Activated CD4-positive, alpha-beta T cell treated with anti-CD3 and anti-CD28 coated beads, Interleukin-2, Interleukin-6, amounts not matched to agents 100 ng/mL and 50 ng/mL, durations not matched to agents 16 hours and 8 hours (primary cell): Measurements from ENCODE around the gene EEFSEC.

ENCODE experiments used
- DNase-seq: peaks from one replicate; pipeline ENCODE4 v3.0.0-alpha.2; 2020

The EEFSEC gene

GRCh38 chr3:128402998-128403397 lies 249.7 kb downstream of the EEFSEC start:
- DNase-seq = no peak

- DNase-seq = no peak
Measured at GRCh38 chr3:128404276-128405068, 251.2 kb downstream of the EEFSEC start.

- DNase-seq = no peak
Measured at GRCh38 chr3:128405554-128406277, 252.4 kb downstream of the EEFSEC start.

- DNase-seq = no peak
Measured at GRCh38 chr3:128407247-128407646, 254.0 kb downstream of the EEFSEC start.

GRCh38 chr3:128408012-128408692 lies 254.9 kb downstream of the EEFSEC start:
- no peak for DNase-seq

GRCh38 chr3:128408693-128409623 lies 255.7 kb downstream of the EEFSEC start:
- DNase-seq = no peak

GRCh38 chr3:128409624-128410581 lies 256.6 kb downstream of the EEFSEC start:
- DNase-seq = no peak

GRCh38 chr3:128410669-128411573 lies 257.6 kb downstream of the EEFSEC start:
- no peak for DNase-seq

GRCh38 chr3:128411574-128412064 lies 258.3 kb downstream of the EEFSEC start:
- DNase-seq = no peak

GRCh38 chr3:128412180-128413002 lies 259.1 kb downstream of the EEFSEC start:
- no peak for DNase-seq

- no peak for DNase-seq
Measured at GRCh38 chr3:128413003-128413370, 259.7 kb downstream of the EEFSEC start.

GRCh38 chr3:128413413-128414205 lies 260.3 kb downstream of the EEFSEC start:
- DNase-seq = no peak

GRCh38 chr3:128415200-128415772 lies 262.0 kb downstream of the EEFSEC start:
- DNase-seq = no peak

GRCh38 chr3:128415773-128416577 lies 262.7 kb downstream of the EEFSEC start:
- no peak for DNase-seq

GRCh38 chr3:128416578-128417211 lies 263.4 kb downstream of the EEFSEC start:
- DNase-seq = no peak

- DNase-seq = no peak
Measured at GRCh38 chr3:128418900-128419299, 265.6 kb downstream of the EEFSEC start.

- DNase-seq = no peak
Measured at GRCh38 chr3:128419311-128419710, 266.0 kb downstream of the EEFSEC start.
